ENCODE measurements around the gene FARP1.

DNA sequence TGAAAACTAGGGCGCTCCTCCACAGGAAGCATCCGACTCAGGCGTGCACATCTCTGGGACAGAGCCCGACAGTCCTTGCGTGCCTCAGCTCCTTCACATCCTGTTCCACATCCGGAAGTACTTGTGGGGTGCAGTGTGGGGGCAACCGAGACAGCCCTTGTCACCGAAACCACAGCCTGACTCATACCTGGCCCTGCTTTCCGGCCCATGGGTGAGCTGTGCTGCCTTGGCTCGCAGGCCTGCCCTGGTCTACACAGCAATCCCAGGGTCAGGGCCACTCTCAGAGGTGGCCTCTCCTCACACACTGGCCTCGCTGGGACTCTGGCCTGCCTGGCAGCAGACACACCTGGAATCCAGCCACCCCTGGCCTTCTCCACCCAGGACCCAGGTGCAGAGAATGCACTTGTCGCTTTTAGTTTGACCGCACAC lies 333.7 kb downstream of the FARP1 start:
- TF ChIP-seq POLR2A (IDR thresholded peaks at IDR 0.05): no peak
- TF ChIP-seq, protein P1, sequence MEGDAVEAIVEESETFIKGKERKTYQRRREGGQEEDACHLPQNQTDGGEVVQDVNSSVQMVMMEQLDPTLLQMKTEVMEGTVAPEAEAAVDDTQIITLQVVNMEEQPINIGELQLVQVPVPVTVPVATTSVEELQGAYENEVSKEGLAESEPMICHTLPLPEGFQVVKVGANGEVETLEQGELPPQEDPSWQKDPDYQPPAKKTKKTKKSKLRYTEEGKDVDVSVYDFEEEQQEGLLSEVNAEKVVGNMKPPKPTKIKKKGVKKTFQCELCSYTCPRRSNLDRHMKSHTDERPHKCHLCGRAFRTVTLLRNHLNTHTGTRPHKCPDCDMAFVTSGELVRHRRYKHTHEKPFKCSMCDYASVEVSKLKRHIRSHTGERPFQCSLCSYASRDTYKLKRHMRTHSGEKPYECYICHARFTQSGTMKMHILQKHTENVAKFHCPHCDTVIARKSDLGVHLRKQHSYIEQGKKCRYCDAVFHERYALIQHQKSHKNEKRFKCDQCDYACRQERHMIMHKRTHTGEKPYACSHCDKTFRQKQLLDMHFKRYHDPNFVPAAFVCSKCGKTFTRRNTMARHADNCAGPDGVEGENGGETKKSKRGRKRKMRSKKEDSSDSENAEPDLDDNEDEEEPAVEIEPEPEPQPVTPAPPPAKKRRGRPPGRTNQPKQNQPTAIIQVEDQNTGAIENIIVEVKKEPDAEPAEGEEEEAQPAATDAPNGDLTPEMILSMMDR (IDR thresholded peaks at IDR 0.05): no peak

All from suprapubic skin (tissue), 3 donors.